ENCODE results near the gene SRXN1. TPM values are rescaled to one million over a fixed set of nuclear protein-coding genes. Genes with fewer than 3 reads are reported as not detected.

SRXN1 gene
- total RNA-seq, 1 donor from 2014 or later, result 20.8 TPM

DNA sequence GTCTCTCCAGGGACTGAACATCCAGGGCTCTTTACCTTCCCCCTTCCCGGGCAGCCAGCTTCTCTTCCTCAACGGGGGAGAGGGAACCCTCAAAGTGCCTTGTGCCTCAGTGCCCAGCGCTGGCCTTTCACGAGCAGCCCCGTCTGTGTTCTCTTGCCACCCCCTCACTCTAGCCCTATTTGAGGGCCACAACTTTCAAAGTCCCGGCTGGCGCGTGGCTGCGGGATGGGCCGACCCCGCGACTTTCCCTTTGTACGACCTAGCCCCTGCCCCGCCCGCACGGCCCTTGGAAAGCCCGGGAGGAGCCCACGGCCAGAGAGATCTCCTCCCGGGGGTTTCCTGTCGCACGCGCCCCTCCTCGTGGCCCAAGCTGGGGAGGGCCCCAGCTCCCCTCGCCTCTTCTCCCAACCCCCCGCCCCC lies 22.0 kb upstream of the SRXN1 start:
- H3K4me3 Mint-ChIP-seq (ENCODE audit: unreplicated experiment), result no peak overlapping the region
- H3K27me3 Mint-ChIP-seq (ENCODE audit: low read depth), result peaks cover 66% of the 10 kb centered on the region
- TF ChIP-seq, protein P1, sequence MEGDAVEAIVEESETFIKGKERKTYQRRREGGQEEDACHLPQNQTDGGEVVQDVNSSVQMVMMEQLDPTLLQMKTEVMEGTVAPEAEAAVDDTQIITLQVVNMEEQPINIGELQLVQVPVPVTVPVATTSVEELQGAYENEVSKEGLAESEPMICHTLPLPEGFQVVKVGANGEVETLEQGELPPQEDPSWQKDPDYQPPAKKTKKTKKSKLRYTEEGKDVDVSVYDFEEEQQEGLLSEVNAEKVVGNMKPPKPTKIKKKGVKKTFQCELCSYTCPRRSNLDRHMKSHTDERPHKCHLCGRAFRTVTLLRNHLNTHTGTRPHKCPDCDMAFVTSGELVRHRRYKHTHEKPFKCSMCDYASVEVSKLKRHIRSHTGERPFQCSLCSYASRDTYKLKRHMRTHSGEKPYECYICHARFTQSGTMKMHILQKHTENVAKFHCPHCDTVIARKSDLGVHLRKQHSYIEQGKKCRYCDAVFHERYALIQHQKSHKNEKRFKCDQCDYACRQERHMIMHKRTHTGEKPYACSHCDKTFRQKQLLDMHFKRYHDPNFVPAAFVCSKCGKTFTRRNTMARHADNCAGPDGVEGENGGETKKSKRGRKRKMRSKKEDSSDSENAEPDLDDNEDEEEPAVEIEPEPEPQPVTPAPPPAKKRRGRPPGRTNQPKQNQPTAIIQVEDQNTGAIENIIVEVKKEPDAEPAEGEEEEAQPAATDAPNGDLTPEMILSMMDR (IDR thresholded peaks at IDR 0.05), result no peak
- no peak overlapping the region for H3K27ac Mint-ChIP-seq (ENCODE audit: unreplicated experiment)
- no peak for DNase-seq (ENCODE audit: low spot score)
- H3K4me1 Mint-ChIP-seq (ENCODE audit: low read depth), result peaks cover 9% of the 10 kb centered on the region
- H3K36me3 Mint-ChIP-seq (ENCODE audit: low read depth), result peaks cover 2% of the 10 kb centered on the region
- H3K9me3 Mint-ChIP-seq (ENCODE audit: low read depth), result no peaks in the 10 kb centered on the region

DNA sequence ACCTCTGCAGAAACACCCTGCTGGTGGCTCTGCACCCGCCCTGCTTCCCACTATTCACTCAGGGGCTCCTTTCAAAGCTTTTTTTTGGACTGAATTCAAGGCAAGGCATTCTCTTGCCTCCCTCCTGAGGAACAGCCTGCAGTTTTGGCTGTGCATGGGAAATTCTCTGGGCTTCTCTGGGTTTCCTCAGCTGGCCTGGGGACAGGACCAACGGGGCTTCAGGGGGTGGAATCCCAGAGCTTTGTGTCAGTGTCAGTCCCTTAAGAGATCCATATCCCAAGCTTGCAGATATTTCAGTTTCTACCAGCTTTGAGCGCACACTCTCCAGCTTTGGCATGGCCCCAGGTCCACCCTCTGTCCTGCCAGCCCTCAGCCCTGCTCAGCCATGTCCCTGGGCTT lies 20.6 kb upstream of the SRXN1 start:
- H3K4me3 Mint-ChIP-seq (ENCODE audit: unreplicated experiment), result no peak overlapping the region
- H3K27me3 Mint-ChIP-seq (ENCODE audit: low read depth), result peaks cover 55% of the 10 kb centered on the region
- TF ChIP-seq, protein P1 (IDR thresholded peaks at IDR 0.05), result no peak
- no peaks in the 10 kb centered on the region for H3K9me3 Mint-ChIP-seq (ENCODE audit: low read depth)
- no peak for DNase-seq (ENCODE audit: low spot score)
- H3K4me1 Mint-ChIP-seq (ENCODE audit: low read depth), result peaks cover 9% of the 10 kb centered on the region
- H3K27ac Mint-ChIP-seq (ENCODE audit: unreplicated experiment), result no peak overlapping the region
- peaks cover 2% of the 10 kb centered on the region for H3K36me3 Mint-ChIP-seq (ENCODE audit: low read depth)

DNA sequence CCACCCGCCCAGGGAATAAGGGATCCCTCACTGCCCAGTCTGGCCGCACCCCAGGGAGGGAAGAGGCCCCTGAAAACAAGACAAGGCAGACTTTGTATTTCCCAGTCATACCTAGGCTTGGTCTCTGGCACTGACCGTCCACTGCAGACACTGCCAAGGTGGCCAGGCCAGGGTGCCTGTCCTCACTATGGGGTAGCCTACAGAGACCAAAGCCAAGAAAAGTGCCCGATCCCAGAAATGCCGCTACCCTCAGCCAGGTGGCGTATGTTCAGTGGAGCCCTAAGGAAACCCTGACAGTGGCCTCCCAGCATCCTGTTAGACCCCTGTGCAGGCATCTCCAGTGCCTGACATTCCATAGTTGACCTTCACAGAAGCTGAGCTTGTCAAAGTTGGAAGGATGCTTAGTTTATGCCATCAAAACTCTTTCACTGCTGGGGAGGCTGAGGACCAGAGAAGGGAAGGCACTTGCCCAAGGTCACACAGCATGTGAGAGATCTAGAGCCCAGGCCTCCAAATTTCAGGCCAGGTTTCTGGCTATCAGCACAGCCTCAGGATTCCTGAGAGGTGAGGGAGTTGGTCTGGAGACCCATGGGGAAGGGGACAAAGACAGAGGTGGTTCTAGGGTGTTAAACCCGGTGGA lies 20.1 kb upstream of the SRXN1 start:
- no peaks in the 10 kb centered on the region for H3K9me3 Mint-ChIP-seq (ENCODE audit: low read depth)
- DNase-seq (ENCODE audit: low spot score), result no peak
- H3K27me3 Mint-ChIP-seq (ENCODE audit: low read depth), result peaks cover 53% of the 10 kb centered on the region
- H3K36me3 Mint-ChIP-seq (ENCODE audit: low read depth), result peaks cover 2% of the 10 kb centered on the region
- TF ChIP-seq, protein P1 (IDR thresholded peaks at IDR 0.05), result peak; percentile 50
- no peak overlapping the region for H3K27ac Mint-ChIP-seq (ENCODE audit: unreplicated experiment)
- H3K4me3 Mint-ChIP-seq (ENCODE audit: unreplicated experiment), result no peak overlapping the region
- H3K4me1 Mint-ChIP-seq (ENCODE audit: low read depth), result peaks cover 9% of the 10 kb centered on the region

DNA sequence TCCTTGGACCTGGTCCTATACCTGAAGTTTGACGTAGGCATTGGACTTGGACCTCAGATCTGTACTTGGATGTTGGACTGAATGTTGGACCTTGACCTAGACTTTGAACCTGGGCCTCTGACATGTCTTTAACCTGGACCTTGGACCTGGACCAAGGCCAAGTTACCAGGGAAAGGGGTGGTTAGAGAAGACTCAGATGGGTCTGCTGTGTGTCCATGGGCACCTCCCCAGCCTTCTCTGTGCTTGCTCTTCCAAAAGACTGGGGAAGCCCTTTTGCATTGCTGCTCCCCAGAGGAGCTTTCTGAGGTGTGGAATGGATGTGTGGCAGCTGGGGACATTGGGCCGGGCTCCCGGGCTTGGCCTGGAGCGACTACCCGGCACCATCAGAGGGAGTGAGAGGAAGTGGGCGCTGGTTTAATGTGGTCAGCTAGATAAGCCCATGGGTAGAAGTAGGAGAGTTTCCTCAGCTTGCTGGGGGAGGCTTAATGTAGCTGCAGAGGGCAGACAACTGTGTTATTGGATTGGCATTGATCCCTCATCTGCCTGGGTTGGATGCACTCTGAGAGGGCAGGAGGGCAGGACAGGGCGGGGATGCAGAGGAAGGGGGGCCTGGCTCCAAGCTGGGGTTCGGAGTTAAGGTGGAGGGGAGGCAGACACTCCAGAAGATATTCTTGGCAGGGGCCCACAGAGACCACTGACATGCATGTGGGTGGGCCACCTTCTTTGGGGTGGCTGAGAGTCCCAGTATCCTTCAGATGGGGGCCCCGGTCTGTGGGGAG lies 18.4 kb upstream of the SRXN1 start:
- Mint-ChIP-seq H3K27me3 (ENCODE audit: low read depth) (peaks cover 48% of the 10 kb centered on the region), H3K27ac (ENCODE audit: unreplicated experiment) (no peak overlapping the region), H3K4me1 (ENCODE audit: low read depth) (peaks cover 9% of the 10 kb centered on the region), H3K9me3 (ENCODE audit: low read depth) (no peaks in the 10 kb centered on the region), H3K4me3 (ENCODE audit: unreplicated experiment) (no peak overlapping the region), H3K36me3 (ENCODE audit: low read depth) (peaks cover 2% of the 10 kb centered on the region)
- no peak for DNase-seq (ENCODE audit: low spot score)
- TF ChIP-seq, protein P1 (IDR thresholded peaks at IDR 0.05), result no peak

DNA sequence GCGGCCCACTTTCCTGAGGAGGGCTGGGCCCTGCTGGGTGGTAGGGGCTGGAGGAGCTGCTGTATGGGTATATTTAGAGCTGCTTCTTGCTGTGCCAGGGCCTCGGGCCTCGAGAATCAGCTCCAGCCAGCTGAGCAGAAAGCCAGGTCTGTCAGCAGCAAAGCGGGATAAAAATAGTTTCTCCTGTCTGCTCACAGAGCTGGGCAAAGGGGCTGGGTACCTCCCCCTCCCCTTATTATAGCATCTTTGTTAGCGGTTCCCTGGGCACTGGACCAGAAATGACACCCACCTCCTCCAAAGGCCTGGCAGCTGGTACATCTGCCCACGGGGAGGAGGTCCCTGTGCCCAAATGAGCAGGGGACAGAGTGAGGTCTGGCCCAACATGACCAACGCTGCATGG lies 16.6 kb upstream of the SRXN1 start:
- TF ChIP-seq, protein P1 (IDR thresholded peaks at IDR 0.05), result no peak
- H3K27ac Mint-ChIP-seq (ENCODE audit: unreplicated experiment), result no peak overlapping the region
- H3K9me3 Mint-ChIP-seq (ENCODE audit: low read depth), result no peaks in the 10 kb centered on the region
- no peak for DNase-seq (ENCODE audit: low spot score)
- H3K4me1 Mint-ChIP-seq (ENCODE audit: low read depth), result no peaks in the 10 kb centered on the region
- no peak overlapping the region for H3K4me3 Mint-ChIP-seq (ENCODE audit: unreplicated experiment)
- no peaks in the 10 kb centered on the region for H3K36me3 Mint-ChIP-seq (ENCODE audit: low read depth)
- peaks cover 42% of the 10 kb centered on the region for H3K27me3 Mint-ChIP-seq (ENCODE audit: low read depth)
